RWPE1 (cell line): ENCODE results near the gene RDH13.

Experiments
- CTCF ChIA-PET: fragments of 350-600 bp; sonication (Branson Sonifier 250); formaldehyde crosslinking; extraction: SDS; loops from one replicate; lab custom pipeline; 2021; lab: Yijun Ruan, JAX
- POLR2A ChIA-PET: fragments of 400-600 bp; formaldehyde crosslinking; extraction: SDS; loops from one replicate; lab custom pipeline; 2020; ENCODE audit warnings: antibody characterized with exemption; ENCODE audit not compliant: low non-redundant PET; lab: Yijun Ruan, JAX
- DNase-seq: peaks from one replicate; pipeline ENCODE4 v3.0.0; 2012; ENCODE audit warnings: low spot score
- H3K27ac ChIP-seq: fragments of 450-650 bp; 2 replicates; pipeline ENCODE4 v1.5.1; 2017
- CTCF ChIP-seq: fragments of 450-650 bp; conservative IDR thresholded peaks from 2 replicates; pipeline ENCODE4 v1.5.1; 2017; ENCODE audit warnings: low read depth, mild to moderate bottlenecking

RDH13 gene

GRCh38 chr19:55048446-55048845 is 14.5 kb downstream of the RDH13 start:
- no peak overlapping the region for H3K27ac ChIP-seq
- CTCF ChIA-PET: no interaction called here
- no peak for DNase-seq
- POLR2A ChIA-PET: interaction anchor here (0.6 kb wide), 1 partner anchor 13 kb away, joined by 5 read pairs; no protein-coding TSS in a partner anchor
- TF ChIP-seq CTCF: no peak

GRCh38 chr19:55047951-55048350 is 15.0 kb downstream of the RDH13 start:
- TF ChIP-seq CTCF: no peak
- POLR2A ChIA-PET: interaction anchor here (0.6 kb wide), 1 partner anchor 12 kb away, joined by 5 read pairs; no protein-coding TSS in a partner anchor
- no peak overlapping the region for H3K27ac ChIP-seq
- DNase-seq: no peak
- CTCF ChIA-PET: no interaction called here

GRCh38 chr19:55046975-55047622 is 15.8 kb downstream of the RDH13 start:
- ChIA-PET CTCF (no interaction called here), POLR2A (no interaction called here)
- no peak for TF ChIP-seq CTCF
- H3K27ac ChIP-seq: no peak overlapping the region
- DNase-seq: no peak

- ChIA-PET CTCF (interaction anchor here (0.7 kb wide), 1 partner anchor 43 kb away, joined by 3 read pairs; no protein-coding TSS in a partner anchor), POLR2A (no interaction called here)
- peak overlapping the region; percentile 16; the same call in 1 of the 2 replicates for H3K27ac ChIP-seq
- no peak for DNase-seq
- TF ChIP-seq CTCF: no peak
Observed at GRCh38 chr19:55044771-55045716, 17.9 kb downstream of the RDH13 start.

- CTCF ChIA-PET: no interaction called here
- POLR2A ChIA-PET: no interaction called here
- TF ChIP-seq CTCF: no peak
- H3K27ac ChIP-seq: peak overlapping the region; percentile 16; the same call in 1 of the 2 replicates
- DNase-seq: no peak
Observed at GRCh38 chr19:55044286-55044685, 18.7 kb downstream of the RDH13 start.

GRCh38 chr19:55042688-55043087 is 20.3 kb downstream of the RDH13 start:
- DNase-seq: no peak
- no peak for TF ChIP-seq CTCF
- H3K27ac ChIP-seq: no peak overlapping the region
- POLR2A ChIA-PET: no interaction called here
- CTCF ChIA-PET: no interaction called here
